HG02884 (cell line): ENCODE results near the gene RAB15.
"Not testable (repeated sequence)": the region's sequence is repeated elsewhere in the genome, so short reads cannot be mapped to it uniquely, and the experiment has no call there.

Experiments
- ATAC-seq: cut with Tn5 transposase; IDR thresholded peaks from one replicate; pipeline ENCODE4 v1.9.1; 2021; ENCODE audit warnings: mild to moderate bottlenecking, moderate library complexity; ENCODE audit not compliant: unreplicated experiment

RAB15 gene

GRCh38 chr14:64914237-64915028 lies 57.7 kb downstream of the RAB15 start, which contains the start of gene CHURC1:
CHURC1 (plus strand) TSS chr14:64914455; CDS start chr14:64914496, 41 bp downstream.
- ATAC-seq, result peak; percentile 96

GRCh38 chr14:64913477-64913876 lies 58.7 kb downstream of the RAB15 start:
- ATAC-seq, result not testable (repeated sequence)

- no peak for ATAC-seq
Observed at GRCh38 chr14:64912261-64912660, 59.9 kb downstream of the RAB15 start.

- no peak for ATAC-seq
Observed at GRCh38 chr14:64910847-64911495, 61.2 kb downstream of the RAB15 start.

- no peak for ATAC-seq
Observed at GRCh38 chr14:64906022-64906421, 66.1 kb downstream of the RAB15 start.

GRCh38 chr14:64899958-64900357 lies 72.2 kb downstream of the RAB15 start:
- ATAC-seq, result no peak
